Mesenchymal stem cell (in vitro differentiated cells and primary cell): ENCODE measurements around the gene FGF10.

ENCODE experiments used
- DNase-seq: peaks from one replicate; pipeline ENCODE4 v3.0.0-alpha.2; 2013
- H2AFZ ChIP-seq: one replicate; pipeline ENCODE4 v1.6.1; 2013; ENCODE audit warnings: low read depth, mild to moderate bottlenecking, control low read depth, inconsistent platforms, low read length, moderate library complexity
- H2AK5ac ChIP-seq: 2 replicates; pipeline ENCODE4 v1.6.1; 2013; ENCODE audit warnings: low read length, moderate library complexity, mild to moderate bottlenecking, inconsistent platforms; ENCODE audit not compliant: severe bottlenecking
- H2BK120ac ChIP-seq: one replicate; pipeline ENCODE4 v1.6.1; 2013; ENCODE audit warnings: low read depth, mild to moderate bottlenecking, inconsistent platforms, low read length, moderate library complexity
- H2BK12ac ChIP-seq, 2 experiments: one replicate each; pipeline ENCODE4 v1.6.1; 2013; ENCODE audit warnings: inconsistent platforms in 2 of 2, low read length in 2 of 2, mild to moderate bottlenecking in 2 of 2, moderate library complexity in 2 of 2, control low read depth in 1 of 2
- H2BK15ac ChIP-seq: one replicate; pipeline ENCODE4 v1.6.1; 2013; ENCODE audit warnings: mild to moderate bottlenecking, low read depth, inconsistent platforms; ENCODE audit not compliant: poor library complexity, severe bottlenecking
- H2BK5ac ChIP-seq: 2 replicates; pipeline ENCODE4 v1.6.1; 2013; ENCODE audit warnings: low read depth, mild to moderate bottlenecking, low read length, control low read depth, inconsistent platforms; ENCODE audit not compliant: poor library complexity, severe bottlenecking
- H3K14ac ChIP-seq, 2 experiments: one replicate each; pipeline ENCODE4 v1.6.1; 2013; ENCODE audit warnings: inconsistent platforms in 2 of 2, low read length in 2 of 2, control low read depth in 1 of 2, mild to moderate bottlenecking in 1 of 2, moderate library complexity in 1 of 2
- H3K18ac ChIP-seq, 2 experiments: one replicate each; pipeline ENCODE4 v1.6.1; 2013; ENCODE audit warnings: inconsistent platforms in 2 of 2, low read length in 2 of 2, control low read depth in 1 of 2, low read depth in 1 of 2, mild to moderate bottlenecking in 1 of 2
- H3K23ac ChIP-seq, 2 experiments: one replicate each; pipeline ENCODE4 v1.6.1; 2013; ENCODE audit warnings: inconsistent platforms in 2 of 2, low read length in 2 of 2, mild to moderate bottlenecking in 2 of 2, moderate library complexity in 2 of 2, control low read depth in 1 of 2
- H3K27ac ChIP-seq: 2 replicates; pipeline ENCODE4 v1.5.1; 2013; ENCODE audit warnings: mild to moderate bottlenecking, moderate library complexity, low read length, control low read depth, inconsistent platforms; ENCODE audit not compliant: poor library complexity, severe bottlenecking
- H3K27me3 ChIP-seq, 2 experiments: 2 replicates each; pipeline versions ENCODE4 v1.6.1 to v1.7.0; 2013; ENCODE audit warnings: low read length in 2 of 2, mild to moderate bottlenecking in 2 of 2, moderate library complexity in 2 of 2, control low read depth in 1 of 2, inconsistent platforms in 1 of 2; ENCODE audit not compliant: control insufficient read depth in 1 of 2, insufficient read depth in 1 of 2
- H3K36me3 ChIP-seq, 2 experiments: 2 replicates each; pipeline versions ENCODE4 v1.6.1 to v1.7.0; 2013; ENCODE audit warnings: low read length in 2 of 2, control low read depth in 1 of 2, inconsistent platforms in 1 of 2, low read depth in 1 of 2, mild to moderate bottlenecking in 1 of 2; ENCODE audit not compliant: insufficient read depth in 2 of 2, control insufficient read depth in 1 of 2
- H3K4ac ChIP-seq, 2 experiments: one replicate each; pipeline ENCODE4 v1.6.1; 2013; ENCODE audit warnings: inconsistent platforms in 2 of 2, low read length in 2 of 2, mild to moderate bottlenecking in 2 of 2, moderate library complexity in 2 of 2, control low read depth in 1 of 2, low read depth in 1 of 2
- H3K4me1 ChIP-seq: 2 replicates; pipeline ENCODE4 v1.6.1; 2013; ENCODE audit warnings: low read depth, low read length, control low read depth; ENCODE audit not compliant: control insufficient read depth, insufficient read depth
- H3K4me2 ChIP-seq: 2 replicates; pipeline ENCODE4 v1.6.1; 2013; ENCODE audit warnings: low read length, mild to moderate bottlenecking, inconsistent platforms; ENCODE audit not compliant: poor library complexity, severe bottlenecking
- H3K4me3 ChIP-seq, 2 experiments: 2 replicates each; pipeline versions ENCODE4 v1.5.1 to v1.7.0; 2013; ENCODE audit warnings: low read length in 2 of 2, mild to moderate bottlenecking in 2 of 2, control low read depth in 1 of 2, low read depth in 1 of 2; ENCODE audit not compliant: insufficient read depth in 1 of 2
- H3K79me1 ChIP-seq: replicated peaks from 2 replicates; pipeline ENCODE4 v1.6.1; 2013; ENCODE audit warnings: mild to moderate bottlenecking, control low read depth, low read length, inconsistent platforms; ENCODE audit not compliant: poor library complexity, severe bottlenecking
- H3K9ac ChIP-seq: 2 replicates; pipeline ENCODE4 v1.7.0; 2013; ENCODE audit warnings: mild to moderate bottlenecking, low read length, moderate library complexity
- H3K9me3 ChIP-seq: 2 replicates; pipeline ENCODE4 v1.7.0; 2013; ENCODE audit warnings: mild to moderate bottlenecking, low read length; ENCODE audit not compliant: control insufficient read depth
- H4K8ac ChIP-seq: one replicate; pipeline ENCODE4 v1.6.1; 2013; ENCODE audit warnings: inconsistent platforms, mild to moderate bottlenecking, low read length, moderate library complexity
- H4K91ac ChIP-seq: one replicate; pipeline ENCODE4 v1.6.1; 2013; ENCODE audit warnings: mild to moderate bottlenecking, low read length, inconsistent platforms
- whole genome bisulfite sequencing: methylation state at CpG from one replicate; pipeline ENCODE4 v1.1.7; 2013; ENCODE audit warnings: mixed read lengths; 5-methylcytosine and 5-hydroxymethylcytosine counted together

Gene FGF10

GRCh38 chr5:44318883-44319282 is 70.3 kb downstream of the FGF10 start:
- Histone ChIP-seq H2BK15ac (no peak overlapping the region), H2BK12ac (no peak overlapping the region), H3K27me3 (no peaks in the 10 kb centered on the region), H3K4me3 (no peak overlapping the region), H3K9me3 (no peaks in the 10 kb centered on the region), H3K18ac (no peak overlapping the region), H2AK5ac (no peak overlapping the region), H3K4me1 (no peaks in the 10 kb centered on the region), H2BK5ac (no peak overlapping the region), H2BK120ac (no peak overlapping the region), H3K4me2 (no peak overlapping the region), H3K23ac (no peak overlapping the region), H4K91ac (no peak overlapping the region), H2AFZ (no peak overlapping the region), H3K9ac (no peak overlapping the region), H3K36me3 (no peaks in the 10 kb centered on the region), H3K4ac (no peak overlapping the region), H3K14ac (no peak overlapping the region), H3K79me1 (no peaks in the 10 kb centered on the region), H4K8ac (no peak overlapping the region), H3K27ac (no peak overlapping the region)
- WGBS, result 100% methylated on average over 1 of the region's 2 CpGs
- DNase-seq, result no peak

GRCh38 chr5:44312374-44312773 is 76.8 kb downstream of the FGF10 start:
- Histone ChIP-seq H2AFZ (no peak overlapping the region), H2BK15ac (no peak overlapping the region), H3K18ac (no peak overlapping the region), H2AK5ac (no peak overlapping the region), H3K36me3 (no peaks in the 10 kb centered on the region), H3K4me1 (no peaks in the 10 kb centered on the region), H3K14ac (no peak overlapping the region), H3K27me3 (no peaks in the 10 kb centered on the region), H3K9me3 (no peaks in the 10 kb centered on the region), H4K8ac (no peak overlapping the region), H2BK120ac (no peak overlapping the region), H3K4me2 (no peak overlapping the region), H4K91ac (no peak overlapping the region), H2BK5ac (no peak overlapping the region), H3K9ac (no peak overlapping the region), H3K23ac (no peak overlapping the region), H3K27ac (no peak overlapping the region), H3K4ac (no peak overlapping the region), H3K79me1 (no peaks in the 10 kb centered on the region), H3K4me3 (no peak overlapping the region), H2BK12ac (no peak overlapping the region)
- no CpG with 5 or more reads among the region's 1 CpG for WGBS
- no peak for DNase-seq

- Histone ChIP-seq H3K4me2 (no peak overlapping the region), H3K27me3 (no peaks in the 10 kb centered on the region), H3K4ac (no peak overlapping the region), H3K36me3 (no peaks in the 10 kb centered on the region), H3K4me3 (no peak overlapping the region), H2BK120ac (no peak overlapping the region), H3K14ac (no peak overlapping the region), H3K23ac (no peak overlapping the region), H2AFZ (no peak overlapping the region), H2AK5ac (no peak overlapping the region), H3K9ac (no peak overlapping the region), H2BK5ac (no peak overlapping the region), H3K27ac (no peak overlapping the region), H2BK12ac (no peak overlapping the region), H3K4me1 (no peaks in the 10 kb centered on the region), H4K91ac (no peak overlapping the region), H4K8ac (no peak overlapping the region), H3K9me3 (no peaks in the 10 kb centered on the region), H2BK15ac (no peak overlapping the region), H3K18ac (no peak overlapping the region), H3K79me1 (no peaks in the 10 kb centered on the region)
- DNase-seq, result no peak
- 80% methylated on average over 1 of the region's 1 CpG for WGBS
Measured at GRCh38 chr5:44300551-44300950, 88.7 kb downstream of the FGF10 start.

- Histone ChIP-seq H3K9ac (no peak overlapping the region), H3K23ac (no peak overlapping the region), H3K4me2 (no peak overlapping the region), H3K36me3 (no peaks in the 10 kb centered on the region), H2BK5ac (no peak overlapping the region), H3K27ac (no peak overlapping the region), H3K27me3 (no peaks in the 10 kb centered on the region), H4K8ac (no peak overlapping the region), H3K4me1 (no peaks in the 10 kb centered on the region), H4K91ac (no peak overlapping the region), H2BK120ac (no peak overlapping the region), H2BK15ac (no peak overlapping the region), H3K4ac (no peak overlapping the region), H3K9me3 (no peaks in the 10 kb centered on the region), H3K4me3 (no peak overlapping the region), H2AFZ (no peak overlapping the region), H3K14ac (no peak overlapping the region), H3K79me1 (no peaks in the 10 kb centered on the region), H2AK5ac (no peak overlapping the region), H3K18ac (no peak overlapping the region), H2BK12ac (no peak overlapping the region)
- WGBS, result 82% methylated on average over 3 of the region's 4 CpGs
- no peak for DNase-seq
Measured at GRCh38 chr5:44299394-44299793, 89.8 kb downstream of the FGF10 start.
